Activated B cell treated with CpG ODN at 0.5 μM for 24 hours (primary cell): ENCODE results near the gene CMIP. TPM values are rescaled to one million over a fixed set of nuclear protein-coding genes. Genes with fewer than 3 reads are reported as not detected.

Source experiments
- ATAC-seq: fragments of 200-7000 bp; cut with Tn5 transposase; one replicate; pipeline ENCODE4 v1.10.0; 2021; ENCODE audit warnings: low read depth, mild to moderate bottlenecking, moderate library complexity
- CTCF ChIA-PET: fragments of 350-600 bp; sonication (Branson Sonifier 250); formaldehyde crosslinking; loops from one replicate; lab custom pipeline; 2021; ENCODE audit warnings: antibody characterized with exemption; lab: Charles Lee
- POLR2A ChIA-PET: fragments of 350-600 bp; sonication (Branson Sonifier 250); formaldehyde crosslinking; loops from one replicate; lab custom pipeline; 2021; ENCODE audit warnings: antibody characterized with exemption; lab: Charles Lee
- DNase-seq: peaks from one replicate; pipeline ENCODE4 v3.0.0; 2022
- H3K27ac Mint-ChIP-seq: one replicate; pipeline ENCODE4 v1.8.0; 2020; ENCODE audit warnings: mixed read lengths
- H3K27me3 Mint-ChIP-seq: one replicate; pipeline ENCODE4 v1.8.0; 2021; ENCODE audit warnings: mixed read lengths
- H3K36me3 Mint-ChIP-seq: one replicate; pipeline ENCODE4 v1.8.0; 2021; ENCODE audit warnings: low read depth, mixed read lengths
- H3K4me1 Mint-ChIP-seq: one replicate; pipeline ENCODE4 v1.8.0; 2021; ENCODE audit warnings: mixed read lengths
- H3K4me3 Mint-ChIP-seq: one replicate; pipeline ENCODE4 v1.8.0; 2020; ENCODE audit warnings: mild to moderate bottlenecking, mixed read lengths
- H3K9me3 Mint-ChIP-seq: one replicate; pipeline ENCODE4 v1.8.0; 2020; ENCODE audit warnings: mixed read lengths
- intact Hi-C: fragments of 100-400 bp; cut with micrococcal nuclease; formaldehyde crosslinking; loops from one replicate; pipeline ENCODE4 v1.15.1; 2024
- total RNA-seq: library from RNA; stranded (reverse); gene quantifications from 2 replicates; pipeline ENCODE4 v1.2.3, GENCODE V29; 2022
- TF ChIP-seq, protein P1 (sequence below): fragments of 200-600 bp; IDR thresholded peaks from one replicate; pipeline ENCODE4 v1.8.0; 2022; ENCODE audit warnings: antibody characterized with exemption, mild to moderate bottlenecking

The CMIP gene
- total RNA-seq, 1 donor from 2014 or later: 76.3 TPM

DNA sequence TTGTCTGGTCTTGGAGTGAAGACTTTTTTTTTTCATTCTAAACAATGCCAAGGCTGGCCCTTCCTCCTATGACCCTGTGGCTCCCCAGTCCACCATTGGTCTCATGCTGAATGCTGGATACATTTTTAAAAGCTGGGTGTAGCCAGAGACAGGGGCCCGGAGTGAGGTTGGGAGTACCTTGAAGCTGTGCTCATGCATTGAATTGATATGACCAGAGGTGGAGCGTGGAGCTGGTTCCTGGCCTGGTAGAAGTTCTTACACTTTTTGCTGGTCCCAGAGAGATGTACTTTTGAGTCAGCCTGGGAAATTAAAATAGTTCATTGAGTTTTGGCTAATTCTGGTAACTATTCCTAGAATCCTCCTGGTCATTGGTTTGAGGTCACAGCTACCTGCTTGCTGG lies 83.6 kb downstream of the CMIP start:
- no peaks in the 10 kb centered on the region for H3K27me3 Mint-ChIP-seq
- CTCF ChIA-PET: no interaction called here
- intact Hi-C loops: loop anchor here (5.0 kb wide), 1 partner anchor 79 kb away; no protein-coding TSS in a partner anchor
- POLR2A ChIA-PET: interaction anchor here (1.4 kb wide), 1 partner anchor 50 kb away, joined by 3 read pairs; no protein-coding TSS in a partner anchor
- no peaks in the 10 kb centered on the region for H3K9me3 Mint-ChIP-seq
- peaks cover 33% of the 10 kb centered on the region for H3K4me1 Mint-ChIP-seq
- no peak overlapping the region for H3K27ac Mint-ChIP-seq
- ATAC-seq (no peak), DNase-seq (no peak)
- TF ChIP-seq, protein P1, sequence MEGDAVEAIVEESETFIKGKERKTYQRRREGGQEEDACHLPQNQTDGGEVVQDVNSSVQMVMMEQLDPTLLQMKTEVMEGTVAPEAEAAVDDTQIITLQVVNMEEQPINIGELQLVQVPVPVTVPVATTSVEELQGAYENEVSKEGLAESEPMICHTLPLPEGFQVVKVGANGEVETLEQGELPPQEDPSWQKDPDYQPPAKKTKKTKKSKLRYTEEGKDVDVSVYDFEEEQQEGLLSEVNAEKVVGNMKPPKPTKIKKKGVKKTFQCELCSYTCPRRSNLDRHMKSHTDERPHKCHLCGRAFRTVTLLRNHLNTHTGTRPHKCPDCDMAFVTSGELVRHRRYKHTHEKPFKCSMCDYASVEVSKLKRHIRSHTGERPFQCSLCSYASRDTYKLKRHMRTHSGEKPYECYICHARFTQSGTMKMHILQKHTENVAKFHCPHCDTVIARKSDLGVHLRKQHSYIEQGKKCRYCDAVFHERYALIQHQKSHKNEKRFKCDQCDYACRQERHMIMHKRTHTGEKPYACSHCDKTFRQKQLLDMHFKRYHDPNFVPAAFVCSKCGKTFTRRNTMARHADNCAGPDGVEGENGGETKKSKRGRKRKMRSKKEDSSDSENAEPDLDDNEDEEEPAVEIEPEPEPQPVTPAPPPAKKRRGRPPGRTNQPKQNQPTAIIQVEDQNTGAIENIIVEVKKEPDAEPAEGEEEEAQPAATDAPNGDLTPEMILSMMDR: no peak
- H3K4me3 Mint-ChIP-seq: no peak overlapping the region
- peaks cover 33% of the 10 kb centered on the region for H3K36me3 Mint-ChIP-seq

DNA sequence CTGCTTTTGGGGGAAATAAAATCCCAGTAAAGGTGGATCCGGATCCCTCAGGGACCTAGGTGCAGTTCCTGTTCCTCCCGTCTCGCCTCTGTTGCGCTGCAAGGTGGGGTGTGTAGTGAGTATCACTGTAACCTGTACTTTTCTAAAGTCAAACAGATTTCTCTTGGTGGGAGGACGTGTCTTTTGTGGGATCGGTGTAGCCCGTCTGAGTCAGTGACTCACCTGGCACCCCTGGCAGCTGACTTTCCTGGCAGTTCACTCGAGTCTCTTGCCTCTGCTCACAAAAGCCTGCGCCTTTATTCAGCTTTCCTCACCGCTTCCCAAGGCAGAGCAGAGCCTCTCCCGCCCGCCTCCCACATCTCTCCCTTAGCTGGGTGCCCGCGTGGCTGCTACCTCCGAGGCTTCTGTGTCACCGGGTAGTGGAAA lies 85.7 kb downstream of the CMIP start:
- Mint-ChIP-seq H3K36me3 (peaks cover 27% of the 10 kb centered on the region), H3K27me3 (no peaks in the 10 kb centered on the region), H3K27ac (no peak overlapping the region), H3K9me3 (no peaks in the 10 kb centered on the region), H3K4me3 (no peak overlapping the region), H3K4me1 (peaks cover 35% of the 10 kb centered on the region)
- intact Hi-C loops: no loop called here
- no peak for DNase-seq
- TF ChIP-seq, protein P1: no peak
- no peak for ATAC-seq
- CTCF ChIA-PET: no interaction called here
- POLR2A ChIA-PET: no interaction called here

DNA sequence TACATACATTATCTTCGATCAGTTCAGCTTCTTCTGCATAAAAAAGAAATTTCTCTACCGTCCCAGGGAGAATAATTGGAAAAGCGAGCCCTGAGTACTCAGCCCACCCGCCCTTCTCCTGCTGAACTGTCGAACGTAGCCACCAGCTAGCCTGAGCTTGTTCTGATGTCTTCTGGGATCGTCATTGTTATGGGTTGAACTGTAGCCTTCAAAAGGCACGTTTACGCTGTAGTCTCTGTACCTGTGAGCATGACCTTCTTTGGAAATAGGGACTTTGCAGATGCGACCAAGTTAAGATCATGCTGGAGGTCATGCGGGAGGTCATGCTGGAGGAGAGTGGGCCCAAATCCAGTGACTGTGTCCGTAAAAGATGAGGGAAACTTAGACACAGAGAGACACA lies 86.2 kb downstream of the CMIP start:
- no peak overlapping the region for H3K4me3 Mint-ChIP-seq
- TF ChIP-seq, protein P1: no peak
- H3K4me1 Mint-ChIP-seq: peaks cover 35% of the 10 kb centered on the region
- H3K27ac Mint-ChIP-seq: no peak overlapping the region
- intact Hi-C loops: no loop called here
- ATAC-seq: no peak
- DNase-seq: no peak
- POLR2A ChIA-PET: no interaction called here
- H3K27me3 Mint-ChIP-seq: no peaks in the 10 kb centered on the region
- H3K36me3 Mint-ChIP-seq: peaks cover 25% of the 10 kb centered on the region
- CTCF ChIA-PET: no interaction called here
- no peaks in the 10 kb centered on the region for H3K9me3 Mint-ChIP-seq

DNA sequence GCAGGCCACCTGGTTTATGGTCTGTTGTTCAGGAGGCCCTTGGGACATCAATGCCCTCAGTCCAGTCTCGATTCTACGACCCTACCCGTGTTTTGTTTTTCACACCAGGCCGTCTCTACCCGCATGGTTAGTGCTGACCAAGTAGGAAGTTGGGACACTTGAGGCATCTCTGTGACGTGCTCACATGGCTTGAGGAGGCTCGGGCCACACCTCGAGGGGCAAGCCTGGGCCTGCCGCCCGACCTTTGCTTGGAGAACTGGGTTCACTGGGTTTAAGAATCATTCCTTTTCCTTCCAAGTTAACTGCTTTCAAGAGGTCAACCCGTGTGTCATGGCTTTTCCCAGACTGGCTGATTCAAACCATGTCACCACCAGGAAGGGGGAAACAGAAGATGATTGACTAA lies 86.8 kb downstream of the CMIP start:
- Mint-ChIP-seq H3K27me3 (no peaks in the 10 kb centered on the region), H3K9me3 (no peaks in the 10 kb centered on the region), H3K4me1 (peaks cover 35% of the 10 kb centered on the region), H3K27ac (no peak overlapping the region), H3K4me3 (no peak overlapping the region), H3K36me3 (peaks cover 26% of the 10 kb centered on the region)
- intact Hi-C loops: no loop called here
- POLR2A ChIA-PET: no interaction called here
- ATAC-seq (no peak), DNase-seq (no peak)
- CTCF ChIA-PET: no interaction called here
- TF ChIP-seq, protein P1: no peak

DNA sequence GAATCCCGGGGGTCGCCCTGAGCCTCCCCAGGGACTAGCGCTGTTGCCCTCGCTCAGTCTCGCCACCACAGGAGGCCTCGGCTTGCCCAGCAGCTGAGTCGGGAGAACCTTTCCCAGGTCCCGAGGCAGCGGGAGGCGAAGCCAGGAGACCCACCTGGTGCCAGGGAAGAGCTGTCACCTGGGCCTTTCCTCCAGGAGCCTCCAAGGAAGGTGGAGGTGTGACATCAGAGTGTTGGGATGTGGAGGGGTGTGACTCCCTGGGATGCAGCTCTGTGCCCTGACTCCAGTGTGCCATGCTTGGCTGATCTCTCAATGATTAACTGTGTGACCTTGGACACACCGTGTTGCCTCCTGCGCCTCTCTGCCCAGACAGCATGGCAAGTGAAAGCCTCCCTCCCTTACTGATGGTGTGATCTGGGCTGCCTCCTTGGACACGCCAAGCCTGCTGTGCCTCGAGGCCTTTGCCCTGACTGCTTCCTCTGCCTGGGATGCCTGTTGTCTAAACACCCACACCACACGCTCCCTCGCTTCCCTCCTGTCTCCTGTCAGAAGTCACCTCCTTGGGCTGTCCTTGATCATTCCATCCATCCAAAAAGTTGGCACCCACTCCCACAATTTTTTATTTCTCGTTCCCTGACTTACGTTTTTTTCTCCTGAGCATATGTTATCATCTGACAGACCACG lies 88.0 kb downstream of the CMIP start:
- Mint-ChIP-seq H3K27me3 (no peaks in the 10 kb centered on the region), H3K27ac (no peak overlapping the region), H3K4me1 (peaks cover 28% of the 10 kb centered on the region), H3K36me3 (peaks cover 21% of the 10 kb centered on the region), H3K9me3 (no peaks in the 10 kb centered on the region), H3K4me3 (no peak overlapping the region)
- intact Hi-C loops: no loop called here
- CTCF ChIA-PET: no interaction called here
- DNase-seq: no peak
- POLR2A ChIA-PET: no interaction called here
- TF ChIP-seq, protein P1: no peak
- ATAC-seq: no peak
